B cell (primary cell): ENCODE data around the gene EHBP1.

Source experiments
- CTCF ChIP-seq: fragments of 200-600 bp; IDR thresholded peaks from one replicate; pipeline ENCODE4 v1.8.0; 2022; ENCODE audit warnings: antibody characterized with exemption, mild to moderate bottlenecking
- EZH2 ChIP-seq: IDR thresholded peaks from 2 replicates; pipeline ENCODE4 v1.6.1; 2012; ENCODE audit warnings: borderline replicate concordance, low read depth, mild to moderate bottlenecking, moderate library complexity, low read length; ENCODE audit not compliant: insufficient read depth, poor library complexity, severe bottlenecking

- no peak for TF ChIP-seq CTCF
- no peak for TF ChIP-seq EZH2
Observed at GRCh38 chr2:62662554-62662953, 43.0 kb upstream of the EHBP1 start.
